DND-41 (cell line): ENCODE data around the gene NDRG4.

Experiments
- ATAC-seq: fragments of 200-7000 bp; cut with Tn5 transposase; 3 replicates; pipeline ENCODE4 v1.9.1; 2021; ENCODE audit warnings: low read depth; ENCODE audit not compliant: insufficient read depth
- DNase-seq: peaks from one replicate; pipeline ENCODE4 v3.0.0-alpha.2; 2020
- H2AFZ ChIP-seq: 2 replicates; pipeline ENCODE4 v1.6.0; 2012; ENCODE audit warnings: low read depth, low read length
- H3K27ac ChIP-seq: 2 replicates; pipeline ENCODE4 v1.5.1; 2012; ENCODE audit warnings: low read length, inconsistent platforms
- H3K27me3 ChIP-seq: fragments of 200-600 bp; sonication (generic); 2 replicates; pipeline ENCODE4 v1.6.0; 2012; ENCODE audit warnings: low read length, mild to moderate bottlenecking, inconsistent platforms; ENCODE audit not compliant: insufficient read depth, poor library complexity
- H3K36me3 ChIP-seq: 2 replicates; pipeline ENCODE4 v1.5.1; 2012; ENCODE audit warnings: low read length, inconsistent platforms; ENCODE audit not compliant: insufficient read depth
- H3K4me1 ChIP-seq: 2 replicates; pipeline ENCODE4 v1.5.1; 2012; ENCODE audit warnings: mild to moderate bottlenecking, low read length; ENCODE audit not compliant: insufficient read depth
- H3K4me2 ChIP-seq: 2 replicates; pipeline ENCODE4 v1.6.0; 2012; ENCODE audit warnings: mild to moderate bottlenecking, moderate library complexity, low read length, inconsistent platforms; ENCODE audit not compliant: insufficient read depth
- H3K4me3 ChIP-seq, 2 experiments: fragments of 200-600 bp in 1 of 2; shearing (Covaris generic) in 1 of 2; 2 replicates each; pipeline ENCODE4 v1.5.1; 2012 to 2016; ENCODE audit warnings: inconsistent platforms in 2 of 2, low read length in 2 of 2, mild to moderate bottlenecking in 2 of 2, low read depth in 1 of 2, moderate library complexity in 1 of 2
- H3K79me2 ChIP-seq: 2 replicates; pipeline ENCODE4 v1.6.0; 2012; ENCODE audit warnings: low read length, inconsistent platforms; ENCODE audit not compliant: insufficient read depth
- H3K9ac ChIP-seq: 2 replicates; pipeline ENCODE4 v1.6.0; 2012; ENCODE audit warnings: low read depth, mild to moderate bottlenecking, inconsistent platforms, low read length, moderate library complexity
- H3K9me3 ChIP-seq: 2 replicates; pipeline ENCODE4 v1.5.1; 2012; ENCODE audit warnings: low read length, moderate library complexity, mild to moderate bottlenecking, inconsistent platforms; ENCODE audit not compliant: insufficient read depth, severe bottlenecking
- H4K20me1 ChIP-seq: 2 replicates; pipeline ENCODE4 v1.6.0; 2012; ENCODE audit warnings: low read length; ENCODE audit not compliant: insufficient read depth
- EZH2 ChIP-seq: IDR thresholded peaks from 3 replicates; pipeline ENCODE4 v1.6.1; 2012; ENCODE audit warnings: borderline replicate concordance, low read depth, mild to moderate bottlenecking, moderate library complexity, low read length, inconsistent platforms; ENCODE audit not compliant: severe bottlenecking
- TF ChIP-seq, protein P1 (sequence below): IDR thresholded peaks from 2 replicates; pipeline ENCODE4 v1.5.1; 2012; ENCODE audit warnings: borderline replicate concordance, low read length, moderate library complexity, mild to moderate bottlenecking; ENCODE audit not compliant: poor library complexity, severe bottlenecking; ENCODE audit errors: extremely low read depth

NDRG4 gene

GRCh38 chr16:58500430-58501241, 693 bp downstream of the NDRG4 start:
- ATAC-seq = no peak
- Histone ChIP-seq H3K27me3 (no peaks in the 10 kb centered on the region), H4K20me1 (0 out of 2 replicates have a peak, but pooled peaks cover 3% of the 10 kb centered on the region), H3K4me2 (no peak overlapping the region), H3K9ac (no peak overlapping the region), H3K4me3 (no peak overlapping the region), H3K9me3 (no peaks in the 10 kb centered on the region), H2AFZ (no peak overlapping the region), H3K79me2 (no peaks in the 10 kb centered on the region), H3K4me1 (no peaks in the 10 kb centered on the region), H3K27ac (no peak overlapping the region), H3K36me3 (no peaks in the 10 kb centered on the region)
- DNase-seq = no peak
- TF ChIP-seq, protein P1, sequence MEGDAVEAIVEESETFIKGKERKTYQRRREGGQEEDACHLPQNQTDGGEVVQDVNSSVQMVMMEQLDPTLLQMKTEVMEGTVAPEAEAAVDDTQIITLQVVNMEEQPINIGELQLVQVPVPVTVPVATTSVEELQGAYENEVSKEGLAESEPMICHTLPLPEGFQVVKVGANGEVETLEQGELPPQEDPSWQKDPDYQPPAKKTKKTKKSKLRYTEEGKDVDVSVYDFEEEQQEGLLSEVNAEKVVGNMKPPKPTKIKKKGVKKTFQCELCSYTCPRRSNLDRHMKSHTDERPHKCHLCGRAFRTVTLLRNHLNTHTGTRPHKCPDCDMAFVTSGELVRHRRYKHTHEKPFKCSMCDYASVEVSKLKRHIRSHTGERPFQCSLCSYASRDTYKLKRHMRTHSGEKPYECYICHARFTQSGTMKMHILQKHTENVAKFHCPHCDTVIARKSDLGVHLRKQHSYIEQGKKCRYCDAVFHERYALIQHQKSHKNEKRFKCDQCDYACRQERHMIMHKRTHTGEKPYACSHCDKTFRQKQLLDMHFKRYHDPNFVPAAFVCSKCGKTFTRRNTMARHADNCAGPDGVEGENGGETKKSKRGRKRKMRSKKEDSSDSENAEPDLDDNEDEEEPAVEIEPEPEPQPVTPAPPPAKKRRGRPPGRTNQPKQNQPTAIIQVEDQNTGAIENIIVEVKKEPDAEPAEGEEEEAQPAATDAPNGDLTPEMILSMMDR = no peak
- no peak for TF ChIP-seq EZH2

- ATAC-seq (no peak), DNase-seq (no peak)
- Histone ChIP-seq H3K4me1 (no peaks in the 10 kb centered on the region), H3K27ac (no peak overlapping the region), H3K4me3 (no peak overlapping the region), H3K79me2 (no peaks in the 10 kb centered on the region), H3K36me3 (no peaks in the 10 kb centered on the region), H3K9me3 (no peaks in the 10 kb centered on the region), H2AFZ (no peak overlapping the region), H3K4me2 (no peak overlapping the region), H3K27me3 (no peaks in the 10 kb centered on the region), H3K9ac (no peak overlapping the region), H4K20me1 (0 out of 2 replicates have a peak, but pooled peaks cover 3% of the 10 kb centered on the region)
- TF ChIP-seq, protein P1 = no peak
- TF ChIP-seq EZH2 = no peak
These were observed 1.5 kb downstream of the NDRG4 start for GRCh38 chr16:58501242-58502131.

DNA sequence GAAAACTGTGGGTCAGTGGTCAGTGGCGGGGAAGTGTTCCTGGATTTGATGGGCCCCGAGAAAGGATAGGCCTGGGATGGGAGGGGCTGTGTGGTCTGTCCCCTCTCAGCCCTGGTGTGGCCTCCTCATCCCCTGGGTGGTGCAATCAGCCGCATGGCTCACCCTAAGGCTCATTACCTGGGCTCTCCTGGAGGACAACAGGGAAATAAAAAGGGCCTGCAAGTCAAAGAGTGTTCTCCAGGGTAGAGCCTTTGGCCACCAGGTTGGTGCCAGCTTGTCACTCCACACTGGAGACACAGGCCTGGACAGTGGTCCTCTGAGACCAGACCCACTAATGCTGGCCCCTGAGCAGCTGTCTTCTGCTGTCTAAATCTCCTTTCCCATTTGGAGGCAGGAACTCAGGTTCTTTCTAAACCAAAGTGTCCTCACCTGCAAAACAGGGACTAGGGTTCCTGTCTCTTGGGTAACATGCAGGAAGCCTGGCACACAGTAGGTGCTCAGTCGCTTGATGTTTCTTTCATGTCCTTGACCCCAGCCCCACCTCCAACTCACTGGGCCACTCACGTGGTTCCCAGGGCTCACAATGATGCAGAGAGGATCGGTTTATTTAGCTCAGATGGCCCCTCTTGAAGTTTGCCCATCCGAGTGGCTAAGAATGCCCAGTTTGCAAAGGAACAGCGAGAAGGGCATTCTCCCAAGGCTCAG, 2.4 kb downstream of the NDRG4 start:
- DNase-seq (no peak), ATAC-seq (no peak)
- H3K79me2 ChIP-seq = no peaks in the 10 kb centered on the region
- TF ChIP-seq, protein P1 = no peak
- TF ChIP-seq EZH2 = no peak
- no peak overlapping the region for H3K9ac ChIP-seq
- H2AFZ ChIP-seq = no peak overlapping the region
- 0 out of 2 replicates have a peak, but pooled peaks cover 3% of the 10 kb centered on the region for H4K20me1 ChIP-seq
- no peaks in the 10 kb centered on the region for H3K27me3 ChIP-seq
- no peak overlapping the region for H3K4me2 ChIP-seq
- no peaks in the 10 kb centered on the region for H3K4me1 ChIP-seq
- no peaks in the 10 kb centered on the region for H3K9me3 ChIP-seq
- H3K4me3 ChIP-seq = no peak overlapping the region
- H3K36me3 ChIP-seq = no peaks in the 10 kb centered on the region
- no peak overlapping the region for H3K27ac ChIP-seq
